Measurements from ENCODE around the gene PIK3R4. TPM values are rescaled to one million over a fixed set of nuclear protein-coding genes. Genes with fewer than 3 reads are reported as not detected.

PIK3R4 gene
- total and polyA plus RNA-seq, 5 experiments from 2014 or later, result 12.0 to 36.9 (median 31.6) TPM

GRCh38 chr3:130671545-130672312, 74.9 kb downstream of the PIK3R4 start:
- Mint-ChIP-seq H3K27ac (no peak overlapping the region), H3K4me1 (no peaks in the 10 kb centered on the region), H3K36me3 (peaks cover 18 to 37% (median 36%) of the 10 kb centered on the region in 3 donors), H3K4me3 (no peak overlapping the region), H3K9me3 (no peaks in the 10 kb centered on the region), H3K27me3 (no peaks in the 10 kb centered on the region)
- DNase-seq (no peak), ATAC-seq (no peak)
- POLR2A ChIA-PET, result no interaction called here

GRCh38 chr3:130669740-130670139, 76.9 kb downstream of the PIK3R4 start:
- ATAC-seq (no peak), DNase-seq (no peak)
- H3K27me3 Mint-ChIP-seq, result no peaks in the 10 kb centered on the region
- peaks cover 10 to 29% (median 22%) of the 10 kb centered on the region in 3 donors for H3K36me3 Mint-ChIP-seq
- H3K27ac Mint-ChIP-seq, result no peak overlapping the region
- POLR2A ChIA-PET, result no interaction called here
- no peaks in the 10 kb centered on the region for H3K9me3 Mint-ChIP-seq
- H3K4me1 Mint-ChIP-seq, result no peaks in the 10 kb centered on the region
- H3K4me3 Mint-ChIP-seq, result no peak overlapping the region

- ATAC-seq (no peak), DNase-seq (no peak)
- Mint-ChIP-seq H3K27ac (no peak overlapping the region), H3K27me3 (no peaks in the 10 kb centered on the region), H3K9me3 (no peaks in the 10 kb centered on the region), H3K36me3 (peaks cover 0 to 25% (median 23%) of the 10 kb centered on the region in 3 donors), H3K4me3 (no peak overlapping the region), H3K4me1 (no peaks in the 10 kb centered on the region)
- POLR2A ChIA-PET, result no interaction called here
Measured at GRCh38 chr3:130663092-130663491, 83.5 kb downstream of the PIK3R4 start.

GRCh38 chr3:130662501-130662996, 84.1 kb downstream of the PIK3R4 start:
- DNase-seq (no peak), ATAC-seq (no peak)
- Mint-ChIP-seq H3K9me3 (no peaks in the 10 kb centered on the region), H3K4me3 (no peak overlapping the region), H3K27ac (no peak overlapping the region), H3K27me3 (no peaks in the 10 kb centered on the region), H3K36me3 (peaks cover 0 to 28% (median 23%) of the 10 kb centered on the region in 3 donors), H3K4me1 (no peaks in the 10 kb centered on the region)
- POLR2A ChIA-PET, result no interaction called here

- DNase-seq (no peak), ATAC-seq (no peak)
- H3K4me3 Mint-ChIP-seq, result no peak overlapping the region
- H3K4me1 Mint-ChIP-seq, result no peaks in the 10 kb centered on the region
- H3K27ac Mint-ChIP-seq, result no peak overlapping the region
- POLR2A ChIA-PET, result no interaction called here
- peaks cover 0 to 27% (median 19%) of the 10 kb centered on the region in 3 donors for H3K36me3 Mint-ChIP-seq
- no peaks in the 10 kb centered on the region for H3K9me3 Mint-ChIP-seq
- no peaks in the 10 kb centered on the region for H3K27me3 Mint-ChIP-seq
Measured at GRCh38 chr3:130661140-130661891, 85.3 kb downstream of the PIK3R4 start.

- Mint-ChIP-seq H3K4me1 (no peaks in the 10 kb centered on the region), H3K36me3 (peaks cover 0 to 30% (median 16%) of the 10 kb centered on the region in 3 donors), H3K27me3 (no peaks in the 10 kb centered on the region), H3K4me3 (no peak overlapping the region), H3K9me3 (no peaks in the 10 kb centered on the region), H3K27ac (peak overlapping the region in 1 of 10 donors; percentile 5)
- DNase-seq (no peak), ATAC-seq (no peak)
- POLR2A ChIA-PET, result no interaction called here
Measured at GRCh38 chr3:130659911-130660310, 86.7 kb downstream of the PIK3R4 start.

- Mint-ChIP-seq H3K27me3 (no peaks in the 10 kb centered on the region), H3K36me3 (peaks cover 0 to 30% (median 13%) of the 10 kb centered on the region in 3 donors), H3K9me3 (no peaks in the 10 kb centered on the region), H3K4me3 (no peak overlapping the region), H3K4me1 (no peaks in the 10 kb centered on the region), H3K27ac (peak overlapping the region in 1 of 10 donors; percentile 1)
- DNase-seq, result no peak
- POLR2A ChIA-PET, result no interaction called here
- no peak for ATAC-seq
Measured at GRCh38 chr3:130658678-130659077, 88.0 kb downstream of the PIK3R4 start.

GRCh38 chr3:130656627-130657026, 90.0 kb downstream of the PIK3R4 start:
- Mint-ChIP-seq H3K36me3 (peaks cover 0 to 23% (median 6%) of the 10 kb centered on the region in 3 donors), H3K9me3 (no peaks in the 10 kb centered on the region), H3K4me3 (no peak overlapping the region), H3K4me1 (no peaks in the 10 kb centered on the region), H3K27ac (no peak overlapping the region), H3K27me3 (no peaks in the 10 kb centered on the region)
- ATAC-seq (no peak), DNase-seq (no peak)
- POLR2A ChIA-PET, result no interaction called here

- Mint-ChIP-seq H3K4me1 (no peaks in the 10 kb centered on the region), H3K4me3 (no peak overlapping the region), H3K9me3 (no peaks in the 10 kb centered on the region), H3K27me3 (no peaks in the 10 kb centered on the region), H3K27ac (no peak overlapping the region), H3K36me3 (peaks cover 0 to 19% (median 4%) of the 10 kb centered on the region in 3 donors)
- DNase-seq, result no peak
- POLR2A ChIA-PET, result no interaction called here
- ATAC-seq, result no peak
Measured at GRCh38 chr3:130654921-130655320, 91.7 kb downstream of the PIK3R4 start.

- DNase-seq (no peak), ATAC-seq (no peak)
- Mint-ChIP-seq H3K9me3 (no peaks in the 10 kb centered on the region), H3K4me3 (no peak overlapping the region), H3K27me3 (no peaks in the 10 kb centered on the region), H3K27ac (no peak overlapping the region), H3K36me3 (peaks cover 0 to 19% (median 4%) of the 10 kb centered on the region in 3 donors), H3K4me1 (no peaks in the 10 kb centered on the region)
- POLR2A ChIA-PET, result no interaction called here
Measured at GRCh38 chr3:130654091-130654490, 92.5 kb downstream of the PIK3R4 start.

- no peaks in the 10 kb centered on the region for H3K36me3 Mint-ChIP-seq
- no peaks in the 10 kb centered on the region for H3K4me1 Mint-ChIP-seq
- H3K27me3 Mint-ChIP-seq, result peaks cover 0 to 4% (median 0%) of the 10 kb centered on the region in 5 donors
- H3K4me3 Mint-ChIP-seq, result no peak overlapping the region
- peaks cover 0 to 2% (median 0%) of the 10 kb centered on the region in 9 donors for H3K9me3 Mint-ChIP-seq
- POLR2A ChIA-PET, result no interaction called here
- ATAC-seq (no peak), DNase-seq (no peak)
- no peak overlapping the region for H3K27ac Mint-ChIP-seq
Measured at GRCh38 chr3:130649061-130649654, 97.5 kb downstream of the PIK3R4 start.

- peaks cover 0 to 2% (median 0%) of the 10 kb centered on the region in 9 donors for H3K9me3 Mint-ChIP-seq
- H3K27me3 Mint-ChIP-seq, result peaks cover 0 to 6% (median 4%) of the 10 kb centered on the region in 5 donors
- POLR2A ChIA-PET, result no interaction called here
- H3K36me3 Mint-ChIP-seq, result no peaks in the 10 kb centered on the region
- no peak overlapping the region for H3K4me3 Mint-ChIP-seq
- H3K27ac Mint-ChIP-seq, result no peak overlapping the region
- no peaks in the 10 kb centered on the region for H3K4me1 Mint-ChIP-seq
- DNase-seq (no peak), ATAC-seq (no peak)
Measured at GRCh38 chr3:130648293-130648692, 98.3 kb downstream of the PIK3R4 start.

GRCh38 chr3:130645261-130645660, 101.4 kb downstream of the PIK3R4 start:
- no peaks in the 10 kb centered on the region for H3K4me1 Mint-ChIP-seq
- POLR2A ChIA-PET, result no interaction called here
- DNase-seq, result no peak
- peaks cover 0 to 2% (median 0%) of the 10 kb centered on the region in 9 donors for H3K9me3 Mint-ChIP-seq
- no peak overlapping the region for H3K27ac Mint-ChIP-seq
- peaks cover 5 to 9% (median 9%) of the 10 kb centered on the region in 5 donors for H3K27me3 Mint-ChIP-seq
- H3K36me3 Mint-ChIP-seq, result peaks cover 0 to 3% (median 0%) of the 10 kb centered on the region in 3 donors
- no peak overlapping the region for H3K4me3 Mint-ChIP-seq
- no peak for ATAC-seq
